Measurements from ENCODE around the gene METRNL.
"Not testable (repeated sequence)": the region's sequence is repeated elsewhere in the genome, so short reads cannot be mapped to it uniquely, and the experiment has no call there.

METRNL gene

DNA sequence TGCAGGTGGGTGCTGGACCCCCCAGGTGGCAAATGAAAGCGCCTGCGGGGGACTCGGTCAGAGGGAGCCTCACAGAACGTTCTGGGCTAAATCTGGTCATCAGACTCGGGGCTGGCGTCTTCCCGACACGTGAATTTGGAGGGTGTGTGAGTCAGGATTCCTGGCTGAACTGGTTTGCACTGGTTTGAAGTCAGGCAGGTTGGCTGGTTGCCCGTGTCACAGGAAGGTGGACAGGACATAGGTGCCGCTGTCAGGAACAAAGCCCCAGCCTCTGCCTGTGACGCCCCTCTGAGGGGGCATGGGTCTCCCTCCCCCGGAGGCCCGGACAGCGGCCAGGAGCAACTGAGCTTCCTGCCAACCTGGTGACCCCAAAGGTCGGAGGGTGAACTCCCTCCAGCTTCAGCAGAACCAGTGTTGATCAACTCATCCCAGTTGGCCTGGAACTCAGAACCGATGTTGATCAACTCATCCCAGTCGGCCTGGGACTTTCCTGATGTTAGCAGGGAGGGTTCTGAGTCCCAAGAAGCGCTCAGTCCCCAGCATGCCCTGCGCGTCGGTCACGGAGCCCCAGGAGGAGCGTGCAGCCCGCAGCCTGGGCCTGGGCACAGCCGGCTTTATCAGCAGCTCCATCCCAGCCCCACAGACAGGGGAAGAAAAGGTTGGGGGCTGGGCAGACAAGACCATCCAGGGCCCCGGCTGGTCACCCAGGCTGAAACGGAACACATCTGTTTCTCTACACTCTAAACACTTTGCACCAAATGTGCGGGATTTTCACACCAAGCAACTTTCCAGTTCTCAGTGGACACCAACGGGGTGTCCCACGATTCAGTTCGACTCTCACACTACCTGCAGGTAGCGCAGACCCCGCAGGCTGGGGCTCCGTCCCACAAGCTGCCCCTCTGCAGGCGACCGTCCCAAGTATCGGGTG lies 14.4 kb upstream of the METRNL start:
- H3K9me2 ChIP-seq (replicated peaks; ENCODE audit: insufficient read depth, low read length), result no peaks in the 10 kb centered on the region
- no peak overlapping the region for H2AFZ ChIP-seq (ENCODE audit: low read length)
- H3K4me3 ChIP-seq (ENCODE audit: low read length), result no peak overlapping the region
- no peaks in the 10 kb centered on the region for H3K36me3 ChIP-seq (replicated peaks; ENCODE audit: insufficient read depth, low read length)
- DNase-seq, result no peak
- H3K4me1 ChIP-seq (ENCODE audit: low read length), result no peaks in the 10 kb centered on the region
- H3K4me2 ChIP-seq (ENCODE audit: low read depth, low read length), result no peak overlapping the region
- H3K27ac ChIP-seq (ENCODE audit: low read length), result no peak overlapping the region
- no peaks in the 10 kb centered on the region for H3K79me2 ChIP-seq (ENCODE audit: low read length)
- no peaks in the 10 kb centered on the region for H3K9me3 ChIP-seq (replicated peaks; ENCODE audit: insufficient read depth, low read length)
- TF ChIP-seq, protein P1, sequence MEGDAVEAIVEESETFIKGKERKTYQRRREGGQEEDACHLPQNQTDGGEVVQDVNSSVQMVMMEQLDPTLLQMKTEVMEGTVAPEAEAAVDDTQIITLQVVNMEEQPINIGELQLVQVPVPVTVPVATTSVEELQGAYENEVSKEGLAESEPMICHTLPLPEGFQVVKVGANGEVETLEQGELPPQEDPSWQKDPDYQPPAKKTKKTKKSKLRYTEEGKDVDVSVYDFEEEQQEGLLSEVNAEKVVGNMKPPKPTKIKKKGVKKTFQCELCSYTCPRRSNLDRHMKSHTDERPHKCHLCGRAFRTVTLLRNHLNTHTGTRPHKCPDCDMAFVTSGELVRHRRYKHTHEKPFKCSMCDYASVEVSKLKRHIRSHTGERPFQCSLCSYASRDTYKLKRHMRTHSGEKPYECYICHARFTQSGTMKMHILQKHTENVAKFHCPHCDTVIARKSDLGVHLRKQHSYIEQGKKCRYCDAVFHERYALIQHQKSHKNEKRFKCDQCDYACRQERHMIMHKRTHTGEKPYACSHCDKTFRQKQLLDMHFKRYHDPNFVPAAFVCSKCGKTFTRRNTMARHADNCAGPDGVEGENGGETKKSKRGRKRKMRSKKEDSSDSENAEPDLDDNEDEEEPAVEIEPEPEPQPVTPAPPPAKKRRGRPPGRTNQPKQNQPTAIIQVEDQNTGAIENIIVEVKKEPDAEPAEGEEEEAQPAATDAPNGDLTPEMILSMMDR (IDR thresholded peaks at IDR 0.05; ENCODE audit: low read length), result no peak
- TF ChIP-seq EZH2phosphoT487 (IDR thresholded peaks at IDR 0.05; ENCODE audit: low read length) (no peak; the same call in 1 of the 2 replicates), EZH2 (optimal IDR thresholded peaks at IDR 0.05; ENCODE audit: low read depth, low read length) (no peak)
- H4K20me1 ChIP-seq (ENCODE audit: insufficient read depth, low read length), result no peaks in the 10 kb centered on the region
- no peaks in the 10 kb centered on the region for H3F3A ChIP-seq (ENCODE audit: insufficient read depth, low read length)
- no peak overlapping the region for H3K9ac ChIP-seq (ENCODE audit: low read length)
- H3K27me3 ChIP-seq (replicated peaks; ENCODE audit: insufficient read depth, low read length), result peaks cover 89% of the 10 kb centered on the region

DNA sequence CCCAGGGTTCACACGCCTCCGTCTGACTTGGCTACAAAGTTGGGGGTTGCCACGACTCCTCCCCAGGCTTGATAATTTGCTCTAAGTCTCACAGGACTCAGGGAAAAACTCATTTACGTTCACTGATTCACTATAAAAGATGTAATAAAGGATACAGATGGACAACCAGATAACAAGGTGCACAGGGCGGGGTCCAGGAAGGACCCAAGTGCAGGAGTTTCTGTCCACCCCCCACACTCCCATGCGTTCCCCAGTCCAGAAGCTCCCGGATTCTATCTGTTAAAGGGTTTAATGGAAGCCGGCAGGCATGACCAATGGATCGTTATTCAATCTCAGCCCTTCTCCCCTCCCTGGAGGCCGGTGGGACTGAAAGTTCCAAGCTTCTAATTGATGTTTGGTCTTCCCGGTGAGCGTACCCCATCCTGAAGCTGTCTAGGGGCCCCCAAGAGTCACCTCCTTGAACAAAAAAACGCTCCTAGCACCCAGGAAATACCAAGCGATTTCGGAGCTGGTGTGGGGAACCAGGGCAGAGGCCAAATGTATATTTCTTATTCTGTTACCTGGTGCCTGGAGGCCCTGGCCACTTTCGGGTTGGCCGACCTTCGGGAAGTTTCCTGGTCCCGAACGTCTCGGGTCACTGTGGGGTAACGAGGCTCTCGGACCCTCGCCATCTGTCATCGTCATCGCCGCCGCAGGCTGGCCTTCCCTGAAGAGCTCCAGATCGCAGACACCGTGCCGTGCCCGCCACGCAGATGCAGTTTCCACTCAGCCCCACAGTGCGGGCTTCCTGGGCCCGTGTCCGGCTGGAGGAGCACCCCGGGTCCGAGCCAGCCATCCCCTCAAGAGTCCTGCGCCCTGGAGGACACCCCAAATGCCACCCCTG lies 13.5 kb upstream of the METRNL start:
- H3K9me3 ChIP-seq (replicated peaks; ENCODE audit: insufficient read depth, low read length), result no peaks in the 10 kb centered on the region
- no peak overlapping the region for H3K4me2 ChIP-seq (ENCODE audit: low read depth, low read length)
- H3K27me3 ChIP-seq (replicated peaks; ENCODE audit: insufficient read depth, low read length), result peaks cover 90% of the 10 kb centered on the region
- H3K9ac ChIP-seq (ENCODE audit: low read length), result no peak overlapping the region
- no peaks in the 10 kb centered on the region for H3K4me1 ChIP-seq (ENCODE audit: low read length)
- H3F3A ChIP-seq (ENCODE audit: insufficient read depth, low read length), result no peaks in the 10 kb centered on the region
- no peak overlapping the region for H3K4me3 ChIP-seq (ENCODE audit: low read length)
- no peak overlapping the region for H2AFZ ChIP-seq (ENCODE audit: low read length)
- H3K79me2 ChIP-seq (ENCODE audit: low read length), result no peaks in the 10 kb centered on the region
- H4K20me1 ChIP-seq (ENCODE audit: insufficient read depth, low read length), result no peaks in the 10 kb centered on the region
- DNase-seq, result no peak
- TF ChIP-seq EZH2 (optimal IDR thresholded peaks at IDR 0.05; ENCODE audit: low read depth, low read length) (no peak), EZH2phosphoT487 (IDR thresholded peaks at IDR 0.05; ENCODE audit: low read length) (no peak)
- TF ChIP-seq, protein P1 (IDR thresholded peaks at IDR 0.05; ENCODE audit: low read length), result no peak
- no peaks in the 10 kb centered on the region for H3K36me3 ChIP-seq (replicated peaks; ENCODE audit: insufficient read depth, low read length)
- H3K27ac ChIP-seq (ENCODE audit: low read length), result no peak overlapping the region
- H3K9me2 ChIP-seq (replicated peaks; ENCODE audit: insufficient read depth, low read length), result no peaks in the 10 kb centered on the region

DNA sequence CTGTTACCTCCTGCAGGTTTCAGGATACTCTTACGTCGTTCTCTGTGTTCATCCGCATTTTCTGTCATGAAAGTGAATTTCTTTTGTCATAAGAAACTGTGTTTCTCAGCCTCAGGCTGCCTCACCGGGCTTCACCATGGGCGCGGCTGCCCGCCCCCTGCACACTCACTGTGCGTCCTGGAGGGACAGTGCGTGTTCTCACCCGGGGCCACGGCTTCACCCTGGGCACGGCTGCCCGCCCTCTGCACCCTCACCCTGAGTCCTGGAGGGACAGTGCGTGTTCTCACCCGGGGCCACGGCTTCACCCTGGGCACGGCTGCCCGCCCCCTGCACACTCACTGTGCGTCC lies 12.9 kb upstream of the METRNL start:
- not testable (repeated sequence) for H3K9me2 ChIP-seq (replicated peaks; ENCODE audit: insufficient read depth, low read length); H2AFZ ChIP-seq (ENCODE audit: low read length); H3K9ac ChIP-seq (ENCODE audit: low read length); H4K20me1 ChIP-seq (ENCODE audit: insufficient read depth, low read length); H3K4me3 ChIP-seq (ENCODE audit: low read length); H3K79me2 ChIP-seq (ENCODE audit: low read length); H3K36me3 ChIP-seq (replicated peaks; ENCODE audit: insufficient read depth, low read length); H3F3A ChIP-seq (ENCODE audit: insufficient read depth, low read length); H3K4me2 ChIP-seq (ENCODE audit: low read depth, low read length); H3K27ac ChIP-seq (ENCODE audit: low read length); H3K4me1 ChIP-seq (ENCODE audit: low read length); DNase-seq; H3K9me3 ChIP-seq (replicated peaks; ENCODE audit: insufficient read depth, low read length)
- H3K27me3 ChIP-seq (replicated peaks; ENCODE audit: insufficient read depth, low read length), result peaks cover 92% of the 10 kb centered on the region

Data from MM.1S (cell line).